GM13977 (cell line): ENCODE measurements around the gene CYSRT1.

Experiments used
- DNase-seq: peaks from one replicate; pipeline ENCODE4 v3.0.0; 2012; ENCODE audit warnings: low spot score
- in situ Hi-C: fragments of 300-500 bp; cut with MboI; formaldehyde crosslinking; loops from one replicate; pipeline ENCODE4 v1.12.0; 2022; ENCODE audit warnings: low sequenced_read_pairs, low pct_unique_long_range_greater_than_20kb, mixed read lengths, inconsistent platforms; ENCODE audit not compliant: unreplicated experiment
- TF ChIP-seq, protein P1 (sequence below): IDR thresholded peaks from 2 replicates; pipeline ENCODE4 v1.5.1; 2012; ENCODE audit warnings: mild to moderate bottlenecking, control low read depth; ENCODE audit not compliant: insufficient read depth; ENCODE audit errors: extremely low read depth, missing control alignments

CYSRT1 gene

DNA sequence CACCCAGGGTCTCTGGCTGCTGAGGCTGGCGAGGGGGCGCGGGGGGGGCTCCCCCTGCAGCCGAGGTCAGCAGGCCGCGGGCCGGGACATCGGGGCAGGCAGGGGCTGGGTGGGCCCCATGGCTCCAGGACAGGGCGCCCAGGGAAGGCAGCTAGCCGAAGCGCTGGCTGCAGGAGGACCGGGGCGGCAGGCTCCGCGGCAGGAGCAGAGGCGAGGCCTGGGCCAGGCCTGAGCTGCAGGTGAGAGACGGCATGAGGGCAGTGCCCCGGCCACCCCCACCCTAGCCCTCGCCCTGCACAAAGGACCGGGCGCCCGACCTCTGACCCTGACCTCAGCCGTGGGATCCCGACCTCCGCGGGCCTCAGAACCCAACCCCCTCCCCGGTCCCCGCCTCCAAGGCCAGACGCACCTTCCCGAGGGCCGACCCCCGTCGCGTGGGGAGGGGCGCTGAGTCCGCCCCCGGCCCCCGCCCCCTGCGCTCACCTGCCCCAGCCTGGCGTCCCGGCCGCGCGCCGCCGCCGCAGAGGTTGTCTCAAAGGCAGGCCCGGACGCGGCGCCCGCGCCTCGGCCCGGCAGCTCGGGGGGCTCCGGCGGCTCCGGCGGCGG lies 3.4 kb upstream of the CYSRT1 start:
- TF ChIP-seq, protein P1, sequence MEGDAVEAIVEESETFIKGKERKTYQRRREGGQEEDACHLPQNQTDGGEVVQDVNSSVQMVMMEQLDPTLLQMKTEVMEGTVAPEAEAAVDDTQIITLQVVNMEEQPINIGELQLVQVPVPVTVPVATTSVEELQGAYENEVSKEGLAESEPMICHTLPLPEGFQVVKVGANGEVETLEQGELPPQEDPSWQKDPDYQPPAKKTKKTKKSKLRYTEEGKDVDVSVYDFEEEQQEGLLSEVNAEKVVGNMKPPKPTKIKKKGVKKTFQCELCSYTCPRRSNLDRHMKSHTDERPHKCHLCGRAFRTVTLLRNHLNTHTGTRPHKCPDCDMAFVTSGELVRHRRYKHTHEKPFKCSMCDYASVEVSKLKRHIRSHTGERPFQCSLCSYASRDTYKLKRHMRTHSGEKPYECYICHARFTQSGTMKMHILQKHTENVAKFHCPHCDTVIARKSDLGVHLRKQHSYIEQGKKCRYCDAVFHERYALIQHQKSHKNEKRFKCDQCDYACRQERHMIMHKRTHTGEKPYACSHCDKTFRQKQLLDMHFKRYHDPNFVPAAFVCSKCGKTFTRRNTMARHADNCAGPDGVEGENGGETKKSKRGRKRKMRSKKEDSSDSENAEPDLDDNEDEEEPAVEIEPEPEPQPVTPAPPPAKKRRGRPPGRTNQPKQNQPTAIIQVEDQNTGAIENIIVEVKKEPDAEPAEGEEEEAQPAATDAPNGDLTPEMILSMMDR, result no peak
- no peak for DNase-seq
- in situ Hi-C loops, result loop anchor here (10.0 kb wide), 1 partner anchor 97 kb away; no protein-coding TSS in a partner anchor

DNA sequence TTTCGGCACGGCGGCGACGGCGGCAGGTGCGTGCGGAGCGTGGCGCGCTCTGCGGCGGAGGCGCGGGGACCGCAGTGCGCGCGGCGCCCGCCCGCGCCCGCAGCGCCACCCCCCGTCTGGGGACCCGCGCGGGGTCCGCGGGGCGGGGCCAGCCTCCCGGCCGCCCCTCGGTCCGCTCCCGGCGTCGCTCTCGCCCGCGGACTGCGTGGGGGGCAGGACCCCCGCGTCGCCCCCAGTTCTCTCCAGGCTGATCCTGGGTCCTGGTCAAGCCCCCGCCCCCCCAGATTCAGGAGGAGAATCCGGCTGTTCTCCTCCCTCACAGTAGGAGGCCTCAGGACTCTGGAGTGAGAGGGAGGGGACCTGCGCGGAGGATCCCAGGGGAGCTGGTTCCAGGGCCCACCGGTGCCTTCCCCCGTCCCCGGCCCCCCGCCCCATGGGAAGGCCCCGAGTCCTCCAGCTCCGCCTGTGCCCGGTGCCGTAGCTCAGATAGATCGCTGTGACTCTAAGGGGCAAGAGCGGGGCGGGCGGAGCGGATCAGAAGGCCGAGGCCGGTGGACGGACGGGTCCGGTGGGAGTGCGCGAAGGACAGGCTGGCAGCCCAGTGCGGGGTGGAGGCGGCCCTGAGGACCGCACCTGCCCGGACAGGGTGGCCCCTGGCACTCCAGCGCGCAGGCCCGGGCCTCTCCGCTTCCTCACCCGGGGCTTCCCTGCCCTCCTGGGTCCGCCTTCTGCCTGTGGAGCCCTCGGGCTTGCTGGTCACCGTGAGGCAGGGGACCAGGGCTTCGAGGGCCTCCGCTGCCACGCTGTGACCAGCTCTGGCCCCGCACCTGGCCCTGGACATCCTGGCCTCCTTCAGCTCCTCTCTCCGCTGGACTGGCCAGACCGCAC lies 2.5 kb upstream of the CYSRT1 start, which contains the start of gene RNF208:
TSS of gene RNF208 (minus strand) at position 51 of the 888 bp plus-strand sequence. CDS start 1,028 bp downstream, outside the sequence.
- DNase-seq, result no peak
- TF ChIP-seq, protein P1, result no peak
- in situ Hi-C loops, result loop anchor here (10.0 kb wide), 1 partner anchor 98 kb away; no protein-coding TSS in a partner anchor

DNA sequence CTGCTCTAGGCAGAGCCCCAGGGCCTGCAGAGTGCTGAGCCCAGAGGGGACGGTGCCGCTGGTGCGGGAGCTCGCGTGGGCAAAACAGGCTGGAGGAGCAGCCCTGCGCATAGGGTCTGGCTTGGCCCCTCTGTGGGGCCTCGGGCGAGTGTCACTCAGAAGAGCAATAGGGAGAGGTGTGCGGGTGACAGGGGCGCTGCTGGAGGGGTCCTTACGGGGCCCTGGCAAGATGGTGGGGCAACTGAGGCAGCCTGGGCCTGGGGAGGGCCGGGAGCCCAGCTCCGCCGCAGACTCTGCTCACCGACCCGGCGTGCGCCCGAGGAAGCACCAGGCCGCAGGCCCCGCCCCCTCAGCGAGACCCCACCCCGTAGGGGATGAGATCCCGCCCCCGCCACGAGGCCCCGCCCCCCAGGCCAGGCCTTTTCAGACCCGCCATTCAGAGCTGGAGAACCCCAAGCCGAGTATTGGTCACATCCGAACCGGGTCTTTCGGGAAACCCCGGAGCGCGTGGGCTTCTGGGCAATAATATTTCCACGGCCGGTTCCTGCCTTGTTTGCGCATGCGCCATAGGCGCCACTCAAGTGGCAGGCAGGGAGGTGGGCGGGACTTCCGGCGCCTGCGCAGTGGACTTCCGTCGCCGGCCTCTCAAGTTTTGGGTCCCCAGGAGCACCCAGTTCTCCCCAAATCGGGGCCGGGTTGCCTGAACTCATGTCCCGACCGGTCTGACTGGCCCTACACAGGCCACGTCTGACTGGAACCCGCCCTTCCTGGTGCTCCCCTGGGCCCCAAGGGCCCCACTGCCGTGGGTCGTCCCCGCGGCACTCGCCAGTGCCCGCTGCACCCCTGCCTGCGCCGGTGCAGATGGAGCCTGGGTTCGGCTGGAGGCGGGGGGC lies 1.6 kb upstream of the CYSRT1 start:
- TF ChIP-seq, protein P1, result no peak
- in situ Hi-C loops, result loop anchor here (10.0 kb wide), 1 partner anchor 99 kb away; no protein-coding TSS in a partner anchor
- DNase-seq, result peak; percentile 100

DNA sequence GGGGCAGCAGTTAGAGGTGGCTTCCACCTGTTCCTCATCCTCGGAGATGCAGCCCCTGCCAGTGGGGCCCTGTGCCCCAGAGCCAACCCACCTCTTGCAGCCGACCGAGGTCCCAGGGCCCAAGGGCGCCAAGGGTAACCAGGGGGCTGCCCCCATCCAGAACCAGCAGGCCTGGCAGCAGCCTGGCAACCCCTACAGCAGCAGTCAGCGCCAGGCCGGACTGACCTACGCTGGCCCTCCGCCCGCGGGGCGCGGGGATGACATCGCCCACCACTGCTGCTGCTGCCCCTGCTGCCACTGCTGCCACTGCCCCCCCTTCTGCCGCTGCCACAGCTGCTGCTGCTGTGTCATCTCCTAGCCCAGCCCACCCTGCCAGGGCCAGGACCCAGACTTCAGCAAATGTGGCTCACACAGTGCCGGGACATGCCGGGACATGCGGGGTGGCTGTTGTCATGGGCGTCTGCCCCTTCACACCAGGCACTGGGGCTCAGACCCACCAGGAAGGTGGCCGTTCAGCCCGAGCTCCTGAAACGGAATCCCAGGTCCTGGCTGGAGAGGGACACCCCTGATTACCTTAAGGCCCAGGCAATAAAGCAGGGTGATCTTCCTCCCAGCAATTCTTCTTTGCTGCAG lies 841 bp downstream of the CYSRT1 start:
- in situ Hi-C loops, result loop anchor here (10.0 kb wide), 1 partner anchor 101 kb away; no protein-coding TSS in a partner anchor

DNA sequence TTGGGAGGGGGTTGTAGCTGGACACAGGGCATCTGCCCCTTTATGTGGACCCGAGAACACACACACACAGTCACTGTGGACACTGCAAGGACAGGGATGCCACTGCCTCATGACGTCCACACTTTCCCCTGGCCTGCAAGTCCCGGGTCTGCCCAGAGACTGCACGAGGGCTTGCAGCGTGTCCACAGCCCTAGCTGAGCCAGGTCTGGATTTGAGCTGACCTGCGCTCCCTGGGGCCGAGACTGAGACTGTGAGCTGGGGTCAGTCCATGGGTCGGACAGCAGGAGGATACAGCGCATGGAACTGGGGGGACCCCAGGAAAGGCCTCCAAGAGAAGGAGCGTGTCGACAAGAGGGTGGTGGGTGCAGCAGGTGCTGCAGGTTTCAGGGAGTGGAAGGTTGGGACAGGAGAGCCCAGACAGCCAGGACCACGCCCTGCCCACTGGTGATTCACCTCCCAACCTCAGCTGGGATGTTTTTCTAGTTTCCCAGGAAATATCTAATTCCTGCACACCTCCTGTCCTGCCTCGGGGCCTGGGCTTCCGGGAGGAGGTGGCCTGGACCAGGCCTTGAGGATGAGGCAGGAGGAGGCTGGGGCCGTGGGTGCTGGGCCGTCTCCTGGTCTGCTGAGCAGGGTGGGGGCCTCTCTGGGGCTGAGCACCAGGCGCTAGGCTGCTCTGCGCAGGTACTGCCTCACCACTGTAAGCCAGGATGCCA lies 1.5 kb downstream of the CYSRT1 start:
- in situ Hi-C loops, result loop anchor here (10.0 kb wide), 1 partner anchor 102 kb away; no protein-coding TSS in a partner anchor
- no peak for DNase-seq
- TF ChIP-seq, protein P1, result no peak

More for the DNA sequence above, 841 bp downstream of the CYSRT1 start:
- no peak for DNase-seq
- TF ChIP-seq, protein P1, result no peak
